ENCODE results near the gene MACROD2.

MACROD2 gene

DNA sequence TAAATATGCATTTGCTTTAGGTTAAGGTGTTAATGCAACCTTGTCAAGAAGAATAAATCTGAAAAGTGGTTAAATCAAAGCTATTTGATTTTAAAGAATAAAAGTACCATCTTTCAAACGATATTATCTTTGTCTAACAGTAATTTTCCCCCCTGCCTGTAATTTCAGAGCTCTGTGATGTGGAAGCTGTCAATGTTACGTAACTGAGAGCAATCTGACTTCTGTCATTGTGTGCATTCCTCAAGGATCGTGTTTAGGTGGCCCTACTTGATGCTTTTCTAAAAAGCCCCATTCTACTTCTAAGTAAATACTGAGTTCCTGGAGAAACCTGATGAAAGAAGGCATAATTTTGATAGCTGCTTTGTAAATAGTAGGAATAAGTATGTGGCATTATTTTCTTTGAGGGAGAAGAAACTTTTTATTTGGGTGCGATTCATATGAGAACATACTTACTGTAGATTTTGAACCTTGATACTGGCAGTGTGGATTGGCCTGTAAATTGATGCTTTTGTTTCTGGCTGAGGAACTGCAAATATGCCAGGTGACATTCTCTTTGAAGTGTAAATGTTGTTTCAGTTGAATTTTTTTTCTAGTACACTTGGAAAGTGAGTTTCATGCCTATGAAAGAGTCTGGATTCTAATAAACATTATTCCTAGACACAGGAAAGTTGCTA is 871.7 kb downstream of the MACROD2 start:
- no peak for ATAC-seq
- TF ChIP-seq CSRNP3 (CRISPR knock-in tag; IDR thresholded peaks at IDR 0.05) (no peak), ESRRG (CRISPR knock-in tag; IDR thresholded peaks at IDR 0.05) (no peak), POU6F1 (CRISPR knock-in tag; IDR thresholded peaks at IDR 0.05; ENCODE audit: borderline replicate concordance, low read depth) (no peak), ZFP30 (CRISPR knock-in tag; IDR thresholded peaks at IDR 0.05) (no peak), PPARA (CRISPR knock-in tag; IDR thresholded peaks at IDR 0.05; ENCODE audit: borderline replicate concordance) (no peak), TOX (CRISPR knock-in tag; IDR thresholded peaks at IDR 0.05; ENCODE audit: borderline replicate concordance) (no peak), ZFP3 (CRISPR knock-in tag; IDR thresholded peaks at IDR 0.05) (no peak), ZNF8 (CRISPR knock-in tag; IDR thresholded peaks at IDR 0.05) (no peak), ARNTL (CRISPR knock-in tag; IDR thresholded peaks at IDR 0.05; ENCODE audit: borderline replicate concordance, low read depth) (no peak), GLIS3 (CRISPR knock-in tag; IDR thresholded peaks at IDR 0.05) (no peak), BACH2 (CRISPR knock-in tag; IDR thresholded peaks at IDR 0.05; ENCODE audit: borderline replicate concordance) (no peak), CSDC2 (CRISPR knock-in tag; IDR thresholded peaks at IDR 0.05) (no peak)
- TF ChIP-seq, protein P1, sequence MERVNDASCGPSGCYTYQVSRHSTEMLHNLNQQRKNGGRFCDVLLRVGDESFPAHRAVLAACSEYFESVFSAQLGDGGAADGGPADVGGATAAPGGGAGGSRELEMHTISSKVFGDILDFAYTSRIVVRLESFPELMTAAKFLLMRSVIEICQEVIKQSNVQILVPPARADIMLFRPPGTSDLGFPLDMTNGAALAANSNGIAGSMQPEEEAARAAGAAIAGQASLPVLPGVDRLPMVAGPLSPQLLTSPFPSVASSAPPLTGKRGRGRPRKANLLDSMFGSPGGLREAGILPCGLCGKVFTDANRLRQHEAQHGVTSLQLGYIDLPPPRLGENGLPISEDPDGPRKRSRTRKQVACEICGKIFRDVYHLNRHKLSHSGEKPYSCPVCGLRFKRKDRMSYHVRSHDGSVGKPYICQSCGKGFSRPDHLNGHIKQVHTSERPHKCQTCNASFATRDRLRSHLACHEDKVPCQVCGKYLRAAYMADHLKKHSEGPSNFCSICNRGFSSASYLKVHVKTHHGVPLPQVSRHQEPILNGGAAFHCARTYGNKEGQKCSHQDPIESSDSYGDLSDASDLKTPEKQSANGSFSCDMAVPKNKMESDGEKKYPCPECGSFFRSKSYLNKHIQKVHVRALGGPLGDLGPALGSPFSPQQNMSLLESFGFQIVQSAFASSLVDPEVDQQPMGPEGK (CRISPR knock-in tag; IDR thresholded peaks at IDR 0.05; ENCODE audit: borderline replicate concordance) = no peak

DNA sequence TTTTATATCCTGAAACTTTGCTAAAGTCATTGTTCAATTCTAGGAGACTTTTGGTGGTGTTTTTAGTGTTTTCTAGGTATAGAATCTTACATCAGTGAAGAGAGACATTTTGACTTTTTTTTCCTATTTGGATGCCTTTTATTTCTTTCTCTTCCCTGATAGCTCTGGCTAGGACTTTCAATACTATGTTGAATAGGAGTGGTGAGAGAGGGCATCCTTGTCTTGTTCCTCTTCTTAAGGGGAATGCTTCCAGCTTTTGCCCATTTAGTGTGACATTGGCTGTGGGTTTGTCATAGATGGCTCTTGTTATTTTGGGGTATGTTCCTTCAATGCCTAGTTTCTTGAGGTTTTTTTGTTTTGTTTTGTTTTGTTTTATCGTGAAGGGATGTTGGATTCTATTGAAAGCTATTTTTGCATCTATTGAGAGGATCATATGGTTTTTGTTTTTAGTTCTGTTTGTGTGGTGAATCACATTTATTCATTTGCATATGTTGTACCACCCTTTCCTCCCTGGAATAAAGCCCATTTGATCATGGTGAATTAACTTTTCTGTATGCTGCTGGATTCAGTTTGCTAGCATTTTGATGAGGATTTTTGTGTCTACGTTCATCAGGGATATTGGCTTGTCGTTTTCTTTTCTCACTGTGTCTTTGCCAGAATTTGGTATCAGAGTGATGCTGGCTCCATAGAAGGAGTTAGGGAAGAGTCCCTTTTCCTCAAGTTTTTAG is 882.1 kb downstream of the MACROD2 start:
- no peak for ATAC-seq
- TF ChIP-seq, protein P2, sequence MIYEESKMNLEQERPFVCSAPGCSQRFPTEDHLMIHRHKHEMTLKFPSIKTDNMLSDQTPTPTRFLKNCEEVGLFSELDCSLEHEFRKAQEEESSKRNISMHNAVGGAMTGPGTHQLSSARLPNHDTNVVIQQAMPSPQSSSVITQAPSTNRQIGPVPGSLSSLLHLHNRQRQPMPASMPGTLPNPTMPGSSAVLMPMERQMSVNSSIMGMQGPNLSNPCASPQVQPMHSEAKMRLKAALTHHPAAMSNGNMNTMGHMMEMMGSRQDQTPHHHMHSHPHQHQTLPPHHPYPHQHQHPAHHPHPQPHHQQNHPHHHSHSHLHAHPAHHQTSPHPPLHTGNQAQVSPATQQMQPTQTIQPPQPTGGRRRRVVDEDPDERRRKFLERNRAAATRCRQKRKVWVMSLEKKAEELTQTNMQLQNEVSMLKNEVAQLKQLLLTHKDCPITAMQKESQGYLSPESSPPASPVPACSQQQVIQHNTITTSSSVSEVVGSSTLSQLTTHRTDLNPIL (CRISPR knock-in tag; IDR thresholded peaks at IDR 0.05; ENCODE audit: low read depth) = no peak
- TF ChIP-seq ZNF8 (CRISPR knock-in tag; IDR thresholded peaks at IDR 0.05) (no peak), CSRNP3 (CRISPR knock-in tag; IDR thresholded peaks at IDR 0.05) (no peak), CSDC2 (CRISPR knock-in tag; IDR thresholded peaks at IDR 0.05) (no peak), ZFP30 (CRISPR knock-in tag; IDR thresholded peaks at IDR 0.05) (no peak), OSR1 (CRISPR knock-in tag; IDR thresholded peaks at IDR 0.05) (no peak), SNAI2 (CRISPR knock-in tag; IDR thresholded peaks at IDR 0.05) (no peak), BACH2 (CRISPR knock-in tag; IDR thresholded peaks at IDR 0.05; ENCODE audit: borderline replicate concordance) (no peak), TCF4 (CRISPR knock-in tag; IDR thresholded peaks at IDR 0.05; ENCODE audit: borderline replicate concordance) (no peak), TOX (CRISPR knock-in tag; IDR thresholded peaks at IDR 0.05; ENCODE audit: borderline replicate concordance) (no peak), RARB (CRISPR knock-in tag; IDR thresholded peaks at IDR 0.05) (no peak), ZFP3 (CRISPR knock-in tag; IDR thresholded peaks at IDR 0.05) (no peak), GLIS3 (CRISPR knock-in tag; IDR thresholded peaks at IDR 0.05) (no peak), ZC3H10 (CRISPR knock-in tag; IDR thresholded peaks at IDR 0.05) (no peak)
- TF ChIP-seq, protein P1 (CRISPR knock-in tag; IDR thresholded peaks at IDR 0.05; ENCODE audit: borderline replicate concordance) = no peak
